GM08714 (cell line): ENCODE measurements around the gene YTHDF1.
"Not testable (repeated sequence)": the region's sequence is repeated elsewhere in the genome, so short reads cannot be mapped to it uniquely, and the experiment has no call there.

Experiments used
- H3K4me3 ChIP-seq: fragments of 200-500 bp; sonication (Bioruptor generic); 2 replicates; pipeline ENCODE4 v1.5.1; 2014; ENCODE audit warnings: mild to moderate bottlenecking, low read length, inconsistent platforms
- ZNF274 ChIP-seq: IDR thresholded peaks from 2 replicates; pipeline ENCODE4 v1.6.1; 2012; ENCODE audit warnings: mild to moderate bottlenecking, low read depth, low read length

YTHDF1 gene

GRCh38 chr20:63164484-63165355, 51.2 kb downstream of the YTHDF1 start:
- no peak overlapping the region for H3K4me3 ChIP-seq

GRCh38 chr20:63163596-63164483, 52.1 kb downstream of the YTHDF1 start:
- no peak for TF ChIP-seq ZNF274
- H3K4me3 ChIP-seq = no peak overlapping the region

More at GRCh38 chr20:63164484-63165355, 51.2 kb downstream of the YTHDF1 start:
- no peak for TF ChIP-seq ZNF274

GRCh38 chr20:63163171-63163570, 52.8 kb downstream of the YTHDF1 start:
- TF ChIP-seq ZNF274 = no peak
- no peak overlapping the region for H3K4me3 ChIP-seq

GRCh38 chr20:63162206-63162795, 53.6 kb downstream of the YTHDF1 start:
- H3K4me3 ChIP-seq = no peak overlapping the region
- TF ChIP-seq ZNF274 = no peak

GRCh38 chr20:63161176-63161651, 54.7 kb downstream of the YTHDF1 start:
- no peak overlapping the region for H3K4me3 ChIP-seq
- no peak for TF ChIP-seq ZNF274

GRCh38 chr20:63160641-63161175, 55.2 kb downstream of the YTHDF1 start:
- no peak for TF ChIP-seq ZNF274

GRCh38 chr20:63159826-63160640, 55.9 kb downstream of the YTHDF1 start:
- no peak overlapping the region for H3K4me3 ChIP-seq
- TF ChIP-seq ZNF274 = no peak

More at GRCh38 chr20:63160641-63161175, 55.2 kb downstream of the YTHDF1 start:
- H3K4me3 ChIP-seq = no peak overlapping the region

- H3K4me3 ChIP-seq = not testable (repeated sequence)
These were observed 56.7 kb downstream of the YTHDF1 start for GRCh38 chr20:63159251-63159650.

GRCh38 chr20:63158845-63159244, 57.1 kb downstream of the YTHDF1 start:
- no peak for TF ChIP-seq ZNF274
- H3K4me3 ChIP-seq = no peak overlapping the region

GRCh38 chr20:63158352-63158751, 57.6 kb downstream of the YTHDF1 start:
- no peak for TF ChIP-seq ZNF274
- no peak overlapping the region for H3K4me3 ChIP-seq

- H3K4me3 ChIP-seq = not testable (repeated sequence)
These were observed 58.5 kb downstream of the YTHDF1 start for GRCh38 chr20:63157431-63157830.

- no peak overlapping the region for H3K4me3 ChIP-seq
- TF ChIP-seq ZNF274 = no peak
These were observed 59.7 kb downstream of the YTHDF1 start for GRCh38 chr20:63156221-63156671.
